Measurements from ENCODE around the gene DVL2. TPM values are rescaled to one million over a fixed set of nuclear protein-coding genes. Genes with fewer than 3 reads are reported as not detected.

DVL2 gene
- total RNA-seq, 4 donors from 2014 or later, result 51.7 to 87.5 (median 67.8) TPM

- 1% methylated on average over 19 to 49 of the region's 55 CpGs for WGBS, 2 donors
- intact Hi-C loops (cut with DNase I; ENCODE audit: low total_unique reads), result no loop called here
- peak within 1 kb of the TSS; percentile 91 for H3K4me3 ChIP-seq (ENCODE audit: low read depth, poor library complexity, severe bottlenecking)
- TF ChIP-seq CTCF (IDR thresholded peaks at IDR 0.05) (peak in 1 of 3 donors; percentile 40), POLR2A (IDR thresholded peaks at IDR 0.05) (no peak)
- peak; percentile 91 to 99 for DNase-seq (ENCODE audit: low spot score in 2 of 2)
These were observed 18.1 kb upstream of the DVL2 start, which contains the start of gene ELP5 for GRCh38 chr17:7252176-7253043. Gene ELP5 (plus strand): TSS chr17:7252215. CDS start chr17:7252551, 336 bp downstream.

- peak; percentile 99 for DNase-seq (ENCODE audit: low spot score in 2 of 2)
- intact Hi-C loops (cut with DNase I; ENCODE audit: low total_unique reads), result no loop called here
- no peak for TF ChIP-seq POLR2A (IDR thresholded peaks at IDR 0.05)
- no peak for TF ChIP-seq CTCF (IDR thresholded peaks at IDR 0.05)
- peak within 1 kb of the TSS; percentile 91 for H3K4me3 ChIP-seq (ENCODE audit: low read depth, poor library complexity, severe bottlenecking)
- 0 to 1% methylated on average over 40 to 41 of the region's 41 CpGs for WGBS, 2 donors
These were observed 17.4 kb upstream of the DVL2 start, which contains the start of gene CTDNEP1 for GRCh38 chr17:7251661-7252175. Gene CTDNEP1 (minus strand): TSS chr17:7251734. CDS start chr17:7251296, 438 bp downstream.

- 1 to 2% methylated on average over 35 to 44 of the region's 55 CpGs for WGBS, 2 donors
- H3K4me3 ChIP-seq (ENCODE audit: low read depth, poor library complexity, severe bottlenecking), result peak overlapping the region; percentile 91
- intact Hi-C loops (cut with DNase I; ENCODE audit: low total_unique reads), result no loop called here
These were observed 16.6 kb upstream of the DVL2 start for GRCh38 chr17:7250695-7251627.

GRCh38 chr17:7249830-7250229, 15.5 kb upstream of the DVL2 start:
- TF ChIP-seq CTCF (IDR thresholded peaks at IDR 0.05), result no peak
- no peak for TF ChIP-seq POLR2A (IDR thresholded peaks at IDR 0.05)
- 83% methylated on average over 7 of the region's 7 CpGs for WGBS, 2 donors
- intact Hi-C loops (cut with DNase I; ENCODE audit: low total_unique reads), result no loop called here

More at GRCh38 chr17:7250695-7251627, 16.6 kb upstream of the DVL2 start:
- TF ChIP-seq CTCF (IDR thresholded peaks at IDR 0.05) (no peak), POLR2A (IDR thresholded peaks at IDR 0.05) (no peak)
- DNase-seq (ENCODE audit: low spot score in 2 of 2), result peak in 1 of 2 donors; percentile 92

GRCh38 chr17:7249214-7249613, 14.9 kb upstream of the DVL2 start:
- TF ChIP-seq POLR2A (IDR thresholded peaks at IDR 0.05) (no peak), CTCF (IDR thresholded peaks at IDR 0.05) (no peak)
- WGBS, 2 donors, result 82 to 86% methylated on average over 6 of the region's 6 CpGs
- H3K4me3 ChIP-seq (ENCODE audit: low read depth, poor library complexity, severe bottlenecking), result no peak overlapping the region
- intact Hi-C loops (cut with DNase I; ENCODE audit: low total_unique reads), result no loop called here
- no peak for DNase-seq (ENCODE audit: low spot score in 2 of 2)

More at GRCh38 chr17:7249830-7250229, 15.5 kb upstream of the DVL2 start:
- H3K4me3 ChIP-seq (ENCODE audit: low read depth, poor library complexity, severe bottlenecking), result no peak overlapping the region
- no peak for DNase-seq (ENCODE audit: low spot score in 2 of 2)

All from lower leg skin (tissue), 4 donors.